Activated CD8-positive, alpha-beta memory T cell treated with anti-CD3 and anti-CD28 coated beads, Interleukin-2, amount 50 U/mL, for 24 hours (primary cell): Measurements from ENCODE around the gene PHC2.

ENCODE experiments used
- DNase-seq: peaks from one replicate; pipeline ENCODE4 v3.0.0-alpha.2; 2020; ENCODE audit errors: extremely low read depth

The PHC2 gene

DNA sequence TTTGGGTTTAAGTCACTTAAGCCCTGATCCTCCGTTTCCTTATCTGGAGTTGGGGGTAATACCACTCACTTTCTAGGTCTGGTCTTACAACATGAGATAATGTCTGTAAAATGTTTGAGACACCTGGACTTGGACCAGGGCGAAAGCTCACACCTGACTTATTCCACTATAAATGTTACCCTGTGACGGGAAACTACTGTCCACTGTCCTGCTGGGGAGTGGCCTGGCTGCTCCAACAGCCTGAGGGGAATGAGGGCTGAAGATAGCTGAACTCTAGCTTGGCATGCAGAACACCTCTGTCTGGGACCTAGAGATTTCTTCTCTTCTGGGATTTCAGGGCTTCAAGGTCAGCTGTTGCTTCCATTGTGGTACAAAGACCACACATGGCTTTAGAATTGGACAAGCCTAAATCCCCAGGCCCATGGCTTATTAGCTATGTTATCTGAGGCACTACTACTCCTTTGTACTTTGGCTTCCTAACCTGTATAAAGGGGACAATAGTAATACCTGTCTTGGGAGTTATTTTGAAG lies 100.5 kb downstream of the PHC2 start:
- DNase-seq: no peak

DNA sequence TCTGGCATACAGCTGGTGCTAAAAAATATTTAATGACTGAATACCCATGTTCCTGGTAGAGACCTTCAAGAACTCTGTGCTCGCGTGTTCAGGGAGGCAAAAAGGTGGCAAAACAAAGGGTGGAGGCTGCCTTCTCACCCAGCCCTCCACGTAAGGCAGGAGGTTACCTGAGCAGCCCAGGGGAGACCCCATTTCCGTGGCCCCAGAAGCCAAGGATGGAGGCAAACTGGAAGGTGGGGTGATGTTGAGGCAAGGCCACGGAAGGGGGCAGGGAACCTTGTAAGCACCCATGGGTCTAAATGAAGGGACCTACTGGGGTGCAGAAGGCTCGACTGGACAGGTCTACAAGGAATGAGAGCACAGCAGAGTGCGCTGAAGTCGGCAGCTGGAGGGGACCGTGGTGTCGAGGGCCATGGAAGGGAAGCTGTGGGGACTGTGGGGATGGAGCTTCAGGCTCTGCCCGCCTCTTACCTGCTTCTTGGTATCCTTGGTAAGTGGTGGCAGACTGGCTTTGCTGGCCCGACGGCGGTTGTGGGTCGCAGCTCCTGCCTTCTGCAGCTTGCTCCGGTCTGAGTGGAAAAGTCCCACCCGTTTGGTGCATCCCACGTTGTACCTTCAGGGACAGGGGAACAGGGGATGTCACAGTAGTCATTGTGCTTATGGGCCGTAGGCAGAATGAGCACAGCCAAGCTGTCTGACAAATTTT lies 101.1 kb downstream of the PHC2 start:
- DNase-seq: no peak

DNA sequence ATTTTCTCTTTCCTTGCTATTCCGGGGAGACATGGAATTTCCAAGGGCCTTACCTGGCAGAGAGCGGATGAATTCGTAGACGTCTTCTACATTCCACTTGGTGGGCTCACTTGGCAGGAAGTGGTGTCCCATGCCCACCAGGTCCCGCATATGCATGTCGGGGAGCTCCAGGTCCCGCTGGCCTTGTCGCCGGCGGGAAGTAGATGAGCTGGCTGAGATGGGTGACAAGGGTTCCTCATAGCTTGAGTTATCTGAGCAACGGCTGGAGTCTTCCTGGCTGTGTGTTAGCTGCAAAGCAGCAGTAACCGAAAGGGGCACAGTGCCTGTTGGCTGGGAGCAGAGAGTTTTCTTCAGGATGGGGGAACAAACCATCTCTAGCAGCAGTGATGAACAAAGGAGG lies 102.1 kb downstream of the PHC2 start:
- no peak for DNase-seq

DNA sequence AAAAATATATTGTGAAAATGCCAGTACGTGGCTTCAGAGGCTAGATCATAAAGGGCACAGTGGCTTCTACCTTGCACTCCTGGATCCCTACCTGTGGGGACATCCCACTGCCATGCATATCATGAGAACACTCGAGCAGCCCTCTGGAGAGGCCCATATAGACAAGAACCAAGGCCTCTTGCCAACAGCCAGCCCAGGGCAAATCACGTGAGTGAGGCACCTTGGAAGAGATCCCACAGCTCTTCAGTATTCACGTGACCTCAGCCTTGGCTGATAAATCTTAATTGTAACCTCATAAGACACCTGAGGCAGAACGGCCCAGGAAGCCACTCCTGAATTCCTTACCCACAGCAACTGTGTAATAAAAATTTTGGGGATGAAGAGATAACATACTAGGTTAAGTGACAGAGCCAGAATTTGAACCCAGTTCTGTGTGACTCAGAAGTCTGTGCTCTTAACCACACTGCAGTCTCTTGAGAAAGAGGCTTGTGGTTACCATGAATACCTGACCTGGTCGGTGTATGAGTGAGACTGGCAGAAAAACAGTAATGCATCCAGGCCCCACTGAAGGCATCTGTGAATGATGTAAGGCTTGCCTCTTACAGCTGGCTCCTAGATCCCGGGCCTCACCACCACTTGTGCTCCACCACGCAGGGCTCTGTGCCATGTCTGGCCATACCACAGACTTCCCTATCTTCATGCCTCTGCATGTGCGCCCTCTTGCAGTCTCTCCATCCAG lies 103.1 kb downstream of the PHC2 start:
- DNase-seq: no peak

DNA sequence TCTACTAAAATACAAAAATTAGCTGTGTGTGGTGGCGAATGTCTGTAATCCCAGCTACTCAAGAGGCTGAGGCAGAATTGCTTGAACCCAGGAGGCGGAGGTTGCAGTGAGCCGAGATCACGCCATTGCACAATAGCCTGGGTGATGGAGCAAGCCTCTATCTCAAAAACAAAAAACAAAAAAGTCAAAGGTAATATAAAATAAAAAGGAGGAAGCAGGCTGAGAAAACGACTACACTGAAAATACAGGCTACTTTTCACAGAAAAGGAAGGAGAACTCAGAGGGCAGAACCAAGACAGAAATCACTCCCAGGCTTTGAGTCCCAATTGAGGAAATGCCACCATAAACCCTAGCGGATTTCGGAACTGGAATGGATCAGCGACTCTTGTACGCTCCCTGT lies 104.1 kb downstream of the PHC2 start:
- no peak for DNase-seq

DNA sequence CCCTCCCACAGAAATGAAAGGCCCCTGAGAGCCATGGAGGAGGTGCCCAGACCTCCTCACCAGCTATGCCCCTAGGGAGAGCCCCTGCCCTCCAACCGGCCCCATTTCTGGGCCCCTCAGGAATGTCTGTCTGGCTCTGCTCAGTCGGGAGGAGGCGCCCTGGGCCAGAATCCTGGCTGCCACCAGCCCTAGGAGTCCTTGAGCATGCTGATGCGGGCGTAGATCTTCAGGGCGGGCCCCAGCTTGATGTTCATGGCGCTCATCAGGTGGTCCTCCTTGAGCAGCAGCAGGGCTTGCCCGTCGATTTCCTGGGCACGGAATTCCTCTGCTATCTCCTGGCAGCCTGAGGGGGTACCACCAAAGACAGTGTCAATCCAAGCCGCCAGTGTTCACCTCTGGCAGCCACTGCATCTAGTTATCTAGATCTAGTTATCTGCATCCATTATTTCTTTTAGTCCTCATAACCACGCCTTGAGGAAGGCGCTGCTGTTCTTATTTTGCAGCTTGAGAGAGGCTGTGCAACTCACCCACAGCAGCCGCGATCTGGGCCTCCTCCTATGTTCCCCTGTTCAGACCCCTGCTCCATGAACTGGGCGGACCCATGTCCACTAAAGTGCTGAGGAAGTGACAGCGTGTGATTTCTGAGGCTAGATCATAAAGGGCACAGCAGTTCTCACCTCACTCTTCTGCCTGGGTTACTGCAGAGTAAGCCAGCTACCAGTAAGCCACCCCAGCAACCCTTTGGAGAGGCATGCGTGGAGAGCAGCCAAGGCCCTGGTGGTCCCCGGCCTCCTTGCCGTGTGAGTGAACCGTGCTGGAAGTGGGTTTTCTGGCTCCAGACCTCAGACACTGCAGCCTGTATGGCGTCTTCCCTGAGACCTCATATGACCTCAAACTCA lies 106.0 kb downstream of the PHC2 start:
- DNase-seq: no peak

DNA sequence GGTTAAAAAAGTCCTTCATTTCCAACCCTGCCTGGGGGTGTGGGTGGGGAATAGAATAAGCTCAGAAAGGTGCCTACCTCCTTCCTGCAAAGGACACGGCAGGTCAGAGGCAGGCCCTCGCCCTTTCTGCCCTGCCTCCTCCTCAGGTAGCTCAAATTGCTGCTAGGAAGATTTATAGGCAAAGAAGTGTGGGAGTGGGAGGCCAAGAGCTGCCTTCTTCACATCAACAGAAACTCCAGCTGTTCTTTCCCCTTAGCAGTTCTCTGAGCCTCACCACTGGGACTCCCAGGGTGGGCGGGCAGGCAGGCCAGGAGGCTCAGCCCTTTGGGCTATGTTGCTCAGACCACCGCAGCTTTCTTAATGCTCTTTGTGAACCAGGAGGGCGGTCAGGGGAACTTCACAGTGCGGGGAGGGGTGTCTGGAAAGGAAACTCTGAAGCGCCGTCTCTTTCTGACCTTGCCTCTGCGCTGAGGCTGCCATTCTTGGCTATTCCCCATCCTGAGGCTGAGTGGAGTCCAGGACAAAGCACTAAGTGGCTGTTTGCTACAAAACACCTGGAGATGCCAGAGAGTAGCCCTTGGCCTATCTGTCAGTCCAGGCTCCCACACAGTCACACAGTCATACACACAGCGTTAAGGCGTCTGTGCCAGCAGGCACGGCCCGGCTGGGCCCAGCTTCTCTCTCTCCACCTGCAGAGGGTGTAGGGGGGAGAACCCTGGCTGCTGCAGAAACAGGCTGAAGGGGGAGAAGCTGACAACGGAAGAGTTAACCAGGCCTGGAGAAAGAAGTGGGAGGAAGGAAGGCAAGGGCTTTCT lies 107.0 kb downstream of the PHC2 start:
- DNase-seq: no peak

DNA sequence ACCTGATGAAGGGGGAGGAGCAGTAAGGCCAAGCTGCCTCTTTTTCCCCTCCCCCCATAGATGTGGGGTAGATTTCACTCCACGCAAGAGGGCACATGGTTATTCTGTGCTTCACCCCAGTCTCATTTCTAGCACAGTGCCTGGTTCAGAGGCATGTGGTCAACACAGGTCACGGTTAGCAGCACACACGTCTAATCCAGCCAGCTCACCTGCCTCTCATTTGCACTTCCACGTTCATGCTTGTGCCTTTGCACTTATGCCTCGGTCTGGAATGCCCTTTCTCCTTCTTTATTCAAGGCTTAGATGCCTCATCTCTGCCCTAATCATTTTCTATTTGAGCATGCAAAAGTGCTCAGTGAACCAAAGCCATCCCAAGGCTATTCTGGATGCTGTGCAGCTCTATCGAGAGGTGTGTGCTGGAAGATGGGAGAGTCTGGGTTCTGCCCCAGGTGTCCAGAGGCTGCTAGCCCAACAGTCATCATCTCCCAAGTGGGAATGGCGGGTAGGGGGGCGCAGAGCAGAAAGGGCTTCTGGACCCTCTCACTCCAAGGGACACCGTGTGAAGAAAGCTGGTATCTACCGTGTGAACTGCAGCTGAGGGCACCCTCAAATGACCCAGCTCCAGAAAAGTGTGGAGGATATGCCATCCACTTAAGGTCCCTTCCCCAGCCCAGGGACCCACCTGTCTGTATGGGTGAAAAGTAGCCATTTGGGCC lies 107.9 kb downstream of the PHC2 start:
- no peak for DNase-seq

DNA sequence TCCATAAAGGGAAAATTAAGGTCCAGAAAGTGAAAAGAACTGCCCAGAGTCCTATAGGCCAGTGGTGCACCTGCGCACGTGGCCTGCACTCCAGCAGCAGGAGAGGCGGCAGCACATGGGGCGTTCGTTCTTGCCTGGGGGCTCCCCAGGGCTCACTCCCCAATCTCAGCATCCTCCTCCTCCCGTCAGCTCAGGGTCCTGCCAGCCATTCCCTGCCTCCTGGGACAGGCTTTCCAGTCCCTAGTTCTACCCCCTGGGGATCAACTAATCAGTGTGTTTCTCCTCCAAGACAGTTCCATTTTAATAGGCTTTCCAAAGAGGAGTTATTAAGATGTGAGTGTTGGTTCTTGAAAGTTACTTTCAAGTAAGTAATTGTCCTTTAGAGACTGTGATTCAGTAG lies 108.8 kb downstream of the PHC2 start:
- no peak for DNase-seq

DNA sequence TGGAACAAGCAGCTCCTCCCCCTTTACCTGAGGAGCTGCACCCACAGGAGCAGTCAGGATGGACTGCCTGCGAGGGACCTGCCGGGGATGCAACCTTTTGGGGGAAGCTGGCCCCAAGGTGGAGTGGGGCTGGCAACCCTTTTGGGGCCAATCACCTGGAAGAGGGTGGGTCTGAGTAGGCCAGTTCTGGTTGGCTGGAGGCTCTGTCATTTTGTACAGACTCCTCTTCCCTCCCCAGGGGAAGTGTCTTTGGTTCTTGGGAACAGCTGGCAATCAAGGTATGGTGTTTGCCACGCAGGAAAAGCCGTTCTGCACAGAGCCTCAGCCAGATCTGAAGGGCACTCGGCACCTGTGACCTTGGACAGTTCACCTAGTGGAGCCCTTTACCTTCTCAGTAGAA lies 109.7 kb downstream of the PHC2 start:
- DNase-seq: no peak

DNA sequence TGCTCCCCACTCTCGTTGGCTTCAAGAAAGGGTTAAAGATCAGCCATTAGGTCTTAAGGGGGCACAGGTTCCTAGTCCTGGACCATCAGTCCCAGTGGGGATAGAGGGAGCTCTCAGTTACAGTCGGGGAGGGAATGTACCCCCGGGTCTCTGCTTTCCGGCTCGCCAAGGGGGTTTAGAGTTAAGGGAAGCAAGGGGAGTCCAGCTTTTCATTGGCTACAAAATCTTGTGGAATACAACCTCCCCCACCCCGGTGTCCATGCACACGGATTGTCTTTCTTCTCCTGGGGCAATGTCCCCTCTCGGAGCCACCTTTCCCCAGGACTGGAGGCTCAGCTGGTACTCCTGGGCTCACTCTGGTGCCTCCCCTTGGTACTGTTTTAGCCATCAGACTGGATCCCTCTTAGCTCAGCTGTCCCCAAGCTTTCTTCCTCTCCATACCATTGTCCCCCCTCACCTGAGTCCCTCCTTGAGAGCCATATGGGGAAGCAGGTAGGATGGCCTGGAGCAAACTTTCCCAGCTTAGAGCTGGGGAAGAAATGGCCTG lies 110.2 kb downstream of the PHC2 start, which contains the start of gene A3GALT2:
Gene A3GALT2, minus strand, starts transcription at position 480 of the 547 bp plus-strand sequence. Its CDS starts 0 bp downstream, at position 480.
- no peak for DNase-seq

DNA sequence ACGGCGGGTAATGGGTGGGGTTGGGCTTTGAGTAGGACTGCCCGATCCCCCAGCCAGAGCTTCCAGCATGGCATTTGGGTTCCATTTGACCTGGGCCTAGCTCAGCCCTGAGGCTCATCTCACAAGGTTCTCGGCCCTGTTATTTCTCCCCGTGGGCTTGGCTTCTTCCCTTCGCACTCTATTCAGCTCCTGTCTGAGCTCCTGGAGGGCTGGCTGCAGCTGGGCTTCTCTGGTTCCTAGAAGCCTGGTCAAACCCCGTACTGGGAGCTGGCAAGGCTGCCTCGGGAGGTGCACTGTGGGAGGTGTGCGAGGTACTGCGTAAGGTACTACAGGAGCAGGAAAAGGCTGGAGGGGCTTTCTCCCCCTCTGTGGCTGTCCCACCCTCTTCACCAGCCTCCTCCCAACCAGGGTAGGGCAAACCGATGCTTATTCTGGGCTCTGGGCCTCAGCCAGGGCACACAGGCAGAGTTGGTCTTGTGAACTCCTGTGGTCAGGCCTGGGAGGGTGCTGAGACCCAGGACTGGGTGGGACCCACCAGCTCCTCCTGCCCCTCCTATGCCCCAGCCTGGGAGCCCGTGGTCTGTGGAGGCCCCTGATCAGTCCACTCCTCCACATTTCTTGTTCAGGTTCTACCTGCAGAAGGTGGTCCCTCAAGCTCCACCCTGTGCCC lies 110.8 kb downstream of the PHC2 start:
- no peak for DNase-seq

DNA sequence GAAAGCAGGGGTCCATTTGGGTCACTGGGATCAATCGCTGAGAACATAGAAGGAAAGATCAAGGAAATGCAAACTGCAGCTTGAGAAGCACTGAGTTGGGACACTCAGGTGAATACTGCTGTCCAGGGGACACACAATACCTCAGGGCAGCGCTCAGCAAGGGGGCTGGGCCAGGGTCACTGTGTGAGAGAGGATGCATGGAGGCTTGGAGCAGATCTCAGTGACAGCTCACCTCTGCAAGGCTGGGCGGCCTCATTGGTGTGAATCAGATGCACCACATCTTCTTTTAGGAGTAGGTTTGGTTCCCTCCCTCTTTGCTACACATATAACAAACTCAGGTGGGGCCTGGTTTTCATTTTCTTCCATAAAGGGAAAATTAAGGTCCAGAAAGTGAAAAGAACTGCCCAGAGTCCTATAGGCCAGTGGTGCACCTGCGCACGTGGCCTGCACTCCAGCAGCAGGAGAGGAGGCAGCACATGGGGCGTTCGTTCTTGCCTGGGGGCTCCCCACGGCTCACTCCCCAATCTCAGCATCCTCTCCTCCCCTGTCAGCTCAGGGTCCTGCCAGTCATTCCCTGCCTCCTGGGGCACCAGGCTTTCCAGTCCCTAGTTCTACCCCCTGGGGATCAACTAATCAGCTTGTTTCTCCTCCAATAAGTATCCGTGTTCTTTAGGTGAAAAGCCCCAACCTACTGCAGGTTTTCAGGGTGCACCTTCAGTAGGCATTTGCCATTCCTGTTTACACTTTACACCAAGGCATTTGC lies 111.5 kb downstream of the PHC2 start:
- no peak for DNase-seq

DNA sequence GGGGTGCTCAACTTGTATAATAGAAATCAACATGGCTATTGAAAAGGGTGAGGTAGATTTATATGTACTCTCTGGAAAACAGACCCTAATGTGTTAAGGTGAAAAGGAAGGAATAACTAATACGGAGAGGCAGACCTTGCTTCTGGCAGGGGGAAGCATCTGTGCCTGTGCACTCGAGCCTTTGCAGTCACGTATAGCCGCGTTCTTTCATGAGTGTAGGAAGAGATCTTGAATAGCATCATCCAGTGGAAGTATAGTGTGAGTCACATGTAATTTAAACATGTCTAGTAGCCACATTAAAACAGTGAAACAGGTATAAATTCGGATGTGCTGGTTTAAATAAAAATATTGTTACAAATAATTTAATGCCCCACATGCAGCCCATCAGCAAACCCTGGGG lies 112.9 kb downstream of the PHC2 start:
- DNase-seq: no peak

DNA sequence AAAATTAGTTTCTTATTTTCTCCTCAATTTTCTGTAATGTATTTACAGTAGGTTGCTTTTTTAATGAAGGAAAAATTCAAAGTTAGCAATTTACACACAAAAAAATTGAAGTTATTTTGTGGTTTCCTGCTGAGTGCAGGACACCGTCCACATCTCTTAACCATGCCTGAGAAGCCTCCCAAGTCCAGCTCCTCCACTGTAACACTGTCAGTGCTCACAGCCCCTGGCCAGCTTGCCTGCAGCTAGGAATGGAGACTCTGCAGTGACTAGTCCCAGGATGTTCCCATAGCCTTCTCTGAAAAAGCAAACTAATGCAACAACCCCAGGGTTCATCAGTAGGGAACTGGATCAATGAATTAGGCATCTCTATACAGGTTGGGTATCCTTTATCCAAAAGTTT lies 113.5 kb downstream of the PHC2 start:
- DNase-seq: no peak

DNA sequence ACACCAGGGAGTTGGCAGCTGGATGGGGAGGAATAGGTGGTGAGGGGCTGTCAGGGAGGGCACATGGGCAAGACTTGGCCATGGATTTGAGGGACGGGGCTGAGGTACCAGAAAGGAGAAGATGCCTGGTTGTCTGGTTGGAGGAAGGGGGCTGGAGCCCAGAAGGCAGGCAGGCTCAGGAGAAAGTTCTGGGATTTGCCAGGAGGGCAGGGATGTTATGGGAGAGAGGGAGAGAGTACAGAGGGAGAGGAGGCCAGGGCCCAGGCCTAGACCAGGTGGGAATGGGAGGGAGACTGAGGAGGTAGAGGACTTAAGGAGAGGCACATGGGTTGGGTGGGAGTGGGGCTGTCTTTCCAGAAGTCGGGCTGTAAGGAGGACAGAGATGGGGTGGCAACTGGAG lies 114.3 kb downstream of the PHC2 start:
- DNase-seq: no peak

DNA sequence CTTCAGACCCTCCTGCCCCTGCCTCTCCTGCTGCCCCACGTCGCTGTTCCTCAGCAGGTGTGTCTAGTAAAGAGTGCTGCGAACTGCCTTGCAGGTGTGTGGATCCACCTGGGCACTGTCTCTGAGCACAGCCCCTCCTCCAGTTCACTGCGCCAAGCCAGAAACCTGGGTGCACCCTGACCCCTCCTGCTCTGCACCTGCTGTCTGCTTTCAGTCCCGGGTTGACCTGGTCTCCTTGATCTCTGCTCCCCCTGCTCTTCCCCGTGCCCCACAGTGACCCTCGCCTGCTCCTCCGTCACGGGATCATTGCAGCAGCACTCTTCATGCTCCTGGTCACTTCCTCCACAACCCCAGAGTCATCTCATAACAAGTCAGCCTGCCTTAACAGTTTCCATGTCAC lies 116.5 kb downstream of the PHC2 start:
- DNase-seq: no peak

DNA sequence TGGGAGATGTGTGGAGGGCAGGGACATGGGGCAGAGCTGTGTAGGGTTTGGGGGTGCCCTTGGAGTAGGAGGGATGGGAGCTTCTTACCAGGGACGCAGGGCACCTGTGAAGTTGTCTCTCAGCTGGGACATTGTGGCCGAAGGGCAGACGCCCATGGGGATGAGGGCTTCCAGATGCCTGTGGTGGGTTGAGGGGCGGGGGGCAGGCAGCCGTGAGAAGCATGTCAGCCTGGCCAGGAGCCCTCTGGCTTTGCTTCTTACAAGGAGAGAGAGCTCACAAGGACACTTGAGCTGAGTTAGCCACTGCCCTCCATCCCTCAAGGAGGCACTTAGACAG lies 118.5 kb downstream of the PHC2 start:
- DNase-seq: no peak

DNA sequence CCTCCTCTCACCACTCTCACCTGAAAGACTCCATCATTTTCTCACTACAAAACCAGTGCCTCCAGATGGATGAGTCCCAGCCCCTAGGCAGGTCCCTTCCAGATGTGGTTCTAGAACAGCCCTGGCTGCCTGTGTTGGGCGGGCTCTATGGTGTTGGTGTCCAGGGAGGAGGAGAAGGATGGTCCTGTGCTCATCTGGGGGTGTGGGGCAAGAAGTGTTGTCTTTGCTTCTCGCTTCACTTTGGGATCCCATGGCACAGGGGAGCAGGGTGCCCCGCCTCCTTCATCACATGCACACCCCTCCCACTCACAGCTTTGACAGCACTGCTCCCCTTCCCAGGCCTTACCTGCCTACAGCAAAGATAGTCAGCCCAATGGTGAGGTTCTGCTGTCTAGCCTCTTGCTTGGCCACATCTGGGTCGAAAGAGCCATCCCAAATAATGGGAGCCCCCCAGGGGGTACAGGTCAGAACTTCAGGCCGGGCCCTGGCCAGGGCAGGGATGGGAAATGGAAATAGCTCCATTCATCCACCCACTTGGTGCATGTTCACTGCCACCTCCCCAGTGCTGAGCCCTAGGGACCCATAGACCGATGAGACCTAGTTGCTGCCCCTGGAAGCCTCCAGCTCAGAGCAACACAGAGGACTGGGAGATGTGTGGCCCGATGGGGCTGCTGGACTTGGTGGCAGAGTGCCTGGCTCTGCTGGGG lies 119.0 kb downstream of the PHC2 start:
- DNase-seq: no peak
